Measurements from ENCODE around the gene TNRC18.

- TF ChIP-seq CTCF (IDR thresholded peaks at IDR 0.05) (no peak), POLR2AphosphoS5 (IDR thresholded peaks at IDR 0.05) (no peak)
Measured at GRCh38 chr7:5334671-5335070, 89.0 kb downstream of the TNRC18 start.
